Osteoblast (primary cell): Measurements from ENCODE around the gene RMND5B. TPM values are rescaled to one million over a fixed set of nuclear protein-coding genes. Genes with fewer than 3 reads are reported as not detected.

Experiments
- DNase-seq: peaks from one replicate; pipeline ENCODE4 v3.0.0; 2011; ENCODE audit warnings: low spot score, mixed read lengths; ENCODE audit not compliant: insufficient read length; ENCODE audit errors: missing footprints
- H2AFZ ChIP-seq: 2 replicates; pipeline ENCODE4 v1.6.0; 2011; ENCODE audit warnings: mild to moderate bottlenecking, low read length
- H3K27ac ChIP-seq: 2 replicates; pipeline ENCODE4 v1.5.1; 2011; ENCODE audit warnings: mild to moderate bottlenecking, low read depth, low read length, moderate library complexity
- H3K27me3 ChIP-seq: 2 replicates; pipeline ENCODE4 v1.6.0; 2012; ENCODE audit warnings: mild to moderate bottlenecking, control low read depth, inconsistent platforms, low read length, moderate library complexity; ENCODE audit not compliant: insufficient read depth
- H3K36me3 ChIP-seq: 2 replicates; pipeline ENCODE4 v1.5.1; 2011; ENCODE audit warnings: mild to moderate bottlenecking, low read length, control low read depth, moderate library complexity; ENCODE audit not compliant: insufficient read depth
- H3K4me1 ChIP-seq: 2 replicates; pipeline ENCODE4 v1.5.1; 2011; ENCODE audit warnings: mild to moderate bottlenecking, low read length, control low read depth, moderate library complexity; ENCODE audit not compliant: insufficient read depth
- H3K4me2 ChIP-seq: 2 replicates; pipeline ENCODE4 v1.6.0; 2011; ENCODE audit warnings: mild to moderate bottlenecking, low read length; ENCODE audit not compliant: insufficient read depth
- H3K4me3 ChIP-seq: fragments of 200-600 bp; sonication (generic); 3 replicates; pipeline ENCODE4 v1.5.1; 2012; ENCODE audit warnings: mild to moderate bottlenecking, low read length, inconsistent platforms; ENCODE audit not compliant: insufficient read depth
- H3K79me2 ChIP-seq: 2 replicates; pipeline ENCODE4 v1.6.0; 2012; ENCODE audit warnings: mild to moderate bottlenecking, low read length, control low read depth, inconsistent platforms; ENCODE audit not compliant: insufficient read depth
- H3K9me3 ChIP-seq: 2 replicates; pipeline ENCODE4 v1.5.1; 2011; ENCODE audit warnings: low read depth, low read length, control low read depth
- H4K20me1 ChIP-seq: 2 replicates; pipeline ENCODE4 v1.6.0; 2012; ENCODE audit warnings: mild to moderate bottlenecking, low read length, control low read depth; ENCODE audit not compliant: insufficient read depth
- CTCF ChIP-seq: IDR thresholded peaks from 2 replicates; pipeline ENCODE4 v1.5.1; 2011; ENCODE audit warnings: mild to moderate bottlenecking, low read depth, low read length, moderate library complexity; ENCODE audit errors: extremely low read depth
- total RNA-seq: library from RNA; depleted of rRNA; stranded (reverse); fragments of >200 nt; gene quantifications from 2 replicates; pipeline ENCODE4 v1.2.3, GENCODE V29; 2012

The RMND5B gene
- 20.0 and 20.6 TPM in 2 replicates for total RNA-seq

- Histone ChIP-seq H3K36me3 (peaks cover under 1% of the 10 kb centered on the region), H3K27me3 (no peaks in the 10 kb centered on the region), H3K9me3 (no peaks in the 10 kb centered on the region), H2AFZ (peak within 1 kb of the TSS; percentile 89), H3K4me1 (peaks cover 5% of the 10 kb centered on the region), H3K27ac (peak within 1 kb of the TSS; percentile 33), H3K79me2 (peaks cover 13% of the 10 kb centered on the region), H4K20me1 (peaks cover 6% of the 10 kb centered on the region), H3K4me3 (peak within 1 kb of the TSS; percentile 91), H3K4me2 (peak within 1 kb of the TSS; percentile 92)
- DNase-seq, result peak; percentile 99
- TF ChIP-seq CTCF, result no peak
Observed at GRCh38 chr5:178130576-178131445, at the start of gene RMND5B. TSS of gene RMND5B (plus strand) at chr5:178131014. CDS start at chr5:178138120, 7,106 bp downstream.

- Histone ChIP-seq H3K27me3 (peaks cover 35% of the 10 kb centered on the region), H4K20me1 (no peaks in the 10 kb centered on the region), H2AFZ (no peak overlapping the region), H3K9me3 (no peaks in the 10 kb centered on the region), H3K27ac (no peak overlapping the region), H3K4me1 (peaks cover 13% of the 10 kb centered on the region), H3K79me2 (no peaks in the 10 kb centered on the region), H3K4me3 (no peak overlapping the region), H3K4me2 (no peak overlapping the region), H3K36me3 (no peaks in the 10 kb centered on the region)
- no peak for DNase-seq
- no peak for TF ChIP-seq CTCF
Observed at GRCh38 chr5:178081571-178082243, 49.1 kb upstream of the RMND5B start.

- Histone ChIP-seq H3K36me3 (no peaks in the 10 kb centered on the region), H3K4me3 (no peak overlapping the region), H3K27me3 (peaks cover 35% of the 10 kb centered on the region), H3K79me2 (no peaks in the 10 kb centered on the region), H4K20me1 (no peaks in the 10 kb centered on the region), H2AFZ (no peak overlapping the region), H3K4me1 (no peaks in the 10 kb centered on the region), H3K9me3 (no peaks in the 10 kb centered on the region), H3K27ac (no peak overlapping the region), H3K4me2 (no peak overlapping the region)
- no peak for DNase-seq
- no peak for TF ChIP-seq CTCF
Observed at GRCh38 chr5:178083922-178084321, 46.9 kb upstream of the RMND5B start.

GRCh38 chr5:178085316-178085715 is 45.5 kb upstream of the RMND5B start:
- H3K79me2 ChIP-seq, result no peaks in the 10 kb centered on the region
- H2AFZ ChIP-seq, result no peak overlapping the region
- H3K27me3 ChIP-seq, result peaks cover 28% of the 10 kb centered on the region
- no peak for TF ChIP-seq CTCF
- H3K4me2 ChIP-seq, result no peak overlapping the region
- no peaks in the 10 kb centered on the region for H3K4me1 ChIP-seq
- no peaks in the 10 kb centered on the region for H4K20me1 ChIP-seq
- H3K36me3 ChIP-seq, result no peaks in the 10 kb centered on the region
- no peak overlapping the region for H3K4me3 ChIP-seq
- H3K27ac ChIP-seq, result no peak overlapping the region
- H3K9me3 ChIP-seq, result no peaks in the 10 kb centered on the region
- no peak for DNase-seq
